Endometrial microvascular endothelial cells (primary cell): ENCODE data around the gene DENND5B. TPM values are rescaled to one million over a fixed set of nuclear protein-coding genes. Genes with fewer than 3 reads are reported as not detected.
"Not testable (repeated sequence)": the region's sequence is repeated elsewhere in the genome, so short reads cannot be mapped to it uniquely, and the experiment has no call there.

Experiments used
- in situ Hi-C: cut with HindIII; loops from 2 replicates; pipeline ENCODE4 v1.10.0; 2017; ENCODE audit warnings: low sequenced_read_pairs, low pct_unique_long_range_greater_than_20kb; ENCODE audit errors: inconsistent ontology term
- total RNA-seq: library from RNA; depleted of rRNA; stranded (reverse); fragments of >200 nt; gene quantifications from one replicate; pipeline ENCODE4 v1.2.3, GENCODE V29; 2015; ENCODE audit errors: inconsistent ontology term

The DENND5B gene
- total RNA-seq, 1 donor from 2014 or later = 16.4 TPM

DNA sequence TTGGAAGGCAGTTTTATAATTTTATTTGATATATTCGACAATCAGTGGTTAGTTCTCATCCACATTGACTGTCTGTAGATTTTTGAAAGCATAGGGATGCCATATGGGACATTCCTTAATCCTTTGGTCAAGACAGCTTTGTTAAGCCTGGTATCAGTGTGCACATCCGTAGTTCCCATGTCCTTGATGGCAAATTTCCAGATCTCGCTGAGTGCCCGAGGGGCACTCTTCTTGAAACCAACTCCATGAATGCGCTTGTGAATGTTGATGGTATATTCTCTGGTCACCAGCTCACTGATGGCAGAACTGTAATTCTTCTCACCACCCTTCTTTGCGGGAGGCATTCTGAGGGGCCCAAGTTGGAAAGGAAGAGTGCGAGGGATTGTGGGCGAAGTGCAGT lies 6.1 kb upstream of the DENND5B start:
- in situ Hi-C loops = no loop called here

DNA sequence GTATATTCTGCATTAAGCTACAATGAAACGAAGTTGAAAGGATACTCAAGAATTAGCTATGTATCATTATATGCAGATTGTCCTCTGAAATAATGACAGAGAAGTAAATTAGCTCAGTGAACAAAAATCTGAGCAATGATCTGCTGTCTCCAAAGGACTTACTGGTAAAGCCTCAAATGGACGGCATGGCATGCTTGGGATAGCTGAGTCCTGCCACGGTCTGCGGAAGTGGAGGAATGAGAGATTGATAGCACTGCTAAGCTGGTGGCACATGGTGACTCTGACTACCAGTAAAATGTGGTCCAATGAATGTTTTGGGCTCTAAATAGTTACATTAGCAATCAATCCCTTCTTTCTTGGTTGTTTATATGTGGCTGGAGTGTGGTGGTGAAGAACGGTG lies 3.7 kb upstream of the DENND5B start:
- in situ Hi-C loops = no loop called here

DNA sequence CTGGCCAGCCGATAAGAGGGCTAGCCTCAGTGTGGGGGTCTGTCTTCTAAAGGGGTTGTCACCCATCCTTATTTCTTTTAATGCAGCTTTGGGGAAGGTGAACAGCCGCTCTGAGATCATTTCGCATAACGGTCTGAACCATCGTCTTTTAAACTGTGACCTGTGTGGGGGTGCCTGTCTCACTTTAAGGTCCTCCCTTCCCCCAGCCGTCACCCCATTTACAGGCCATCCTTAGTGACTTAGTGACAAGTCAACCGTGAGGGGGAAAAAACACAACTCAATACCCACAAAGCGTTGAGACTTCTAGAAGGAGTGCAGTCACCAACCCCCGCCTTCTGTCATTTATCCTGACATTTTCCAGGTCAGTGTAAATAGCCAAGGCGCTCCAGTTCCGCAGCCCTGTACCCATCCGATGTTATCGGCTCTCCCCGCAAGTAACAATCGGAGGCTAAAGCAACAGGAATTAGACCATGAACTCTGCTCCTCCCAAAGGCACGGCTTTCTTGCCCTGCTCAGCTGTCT lies 505 bp upstream of the DENND5B start:
- in situ Hi-C loops = no loop called here

DNA sequence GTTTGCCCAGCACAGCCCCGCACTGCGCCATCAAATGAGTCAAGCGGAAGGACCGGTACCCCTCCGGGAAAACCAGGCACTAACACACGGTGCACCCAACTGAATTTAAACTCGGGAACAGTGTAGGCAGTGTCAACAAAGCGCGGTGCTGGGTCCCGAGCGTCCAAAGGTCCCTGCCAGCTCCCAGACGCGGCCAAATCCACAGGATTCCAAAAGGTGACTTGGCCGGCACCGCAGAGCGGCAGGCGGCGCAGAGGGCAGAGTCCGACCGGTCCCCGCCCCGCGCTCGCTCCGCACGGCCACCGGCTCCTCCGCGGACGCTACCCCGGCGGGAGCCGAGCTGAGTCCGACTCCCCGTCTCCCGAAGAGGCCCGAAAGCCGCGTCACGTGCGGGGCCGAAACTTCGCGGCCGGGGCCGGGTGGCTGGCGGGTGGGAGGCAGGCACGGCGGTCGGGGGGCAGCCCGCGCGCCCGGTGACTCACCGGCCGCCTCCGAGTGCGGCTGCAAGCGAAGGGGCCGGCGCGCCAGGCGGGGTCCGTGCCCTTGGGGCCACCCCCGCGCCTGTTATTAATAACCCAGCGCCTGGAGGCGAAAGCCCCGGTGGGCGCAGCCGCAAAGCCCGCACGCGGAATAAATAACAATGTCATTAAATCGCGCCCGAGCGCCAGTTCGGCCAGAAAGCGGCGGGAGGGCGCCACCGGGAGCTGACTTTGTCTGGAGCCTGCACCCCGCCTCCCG lies 863 bp downstream of the DENND5B start:
- in situ Hi-C loops = no loop called here

DNA sequence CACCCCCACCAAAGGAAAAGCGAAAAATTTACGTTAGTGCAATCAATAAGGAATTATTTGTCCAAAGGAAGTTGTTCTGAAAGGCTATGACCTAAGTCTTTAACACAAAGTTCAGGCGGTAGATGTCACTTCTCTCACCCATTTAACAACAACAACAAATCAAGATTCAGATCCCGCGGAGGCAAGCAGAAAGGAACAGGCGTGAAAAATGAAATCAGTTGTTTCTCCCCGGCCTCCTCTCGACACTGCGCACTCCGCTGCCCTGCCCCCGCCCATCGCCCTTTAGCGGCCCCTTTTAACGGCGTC lies 1.4 kb downstream of the DENND5B start:
- in situ Hi-C loops = no loop called here

DNA sequence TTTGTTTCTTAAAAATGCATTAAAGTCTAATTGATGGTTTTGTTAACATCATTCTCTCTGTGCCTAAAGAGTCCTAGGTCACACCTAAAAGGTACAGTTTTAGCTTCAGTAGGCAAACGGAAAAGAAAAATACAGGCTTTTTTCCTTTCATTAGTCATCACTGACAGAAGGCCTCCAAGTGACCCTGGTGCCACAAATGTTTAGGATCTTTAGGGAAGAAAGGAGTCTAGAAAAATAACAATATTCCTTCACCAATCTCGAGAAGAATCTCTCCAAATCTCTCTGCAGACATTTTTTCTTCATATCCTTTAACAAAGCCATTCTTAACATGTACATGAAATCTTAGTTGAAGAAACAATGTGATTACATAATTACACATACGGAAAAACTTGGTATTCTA lies 2.0 kb downstream of the DENND5B start:
- in situ Hi-C loops = no loop called here

DNA sequence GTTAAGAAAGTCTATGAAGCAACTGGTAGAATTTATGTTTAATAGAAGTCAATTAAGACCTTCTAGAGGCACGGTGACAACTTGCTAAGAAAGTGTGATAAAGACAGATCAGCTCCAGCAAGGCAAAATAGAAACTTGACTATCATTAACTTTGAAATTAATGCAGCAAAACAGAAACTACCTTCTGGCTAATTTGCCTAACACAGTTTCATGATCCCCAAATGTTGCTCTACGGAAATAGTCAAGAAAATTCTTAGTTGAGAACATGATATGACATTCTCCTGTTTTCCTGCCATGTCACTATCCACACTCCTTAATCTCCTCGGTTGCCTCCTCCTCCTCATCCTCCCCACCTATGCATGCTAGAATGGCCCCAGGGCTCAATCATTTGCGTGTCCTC lies 4.2 kb downstream of the DENND5B start:
- in situ Hi-C loops = no loop called here

DNA sequence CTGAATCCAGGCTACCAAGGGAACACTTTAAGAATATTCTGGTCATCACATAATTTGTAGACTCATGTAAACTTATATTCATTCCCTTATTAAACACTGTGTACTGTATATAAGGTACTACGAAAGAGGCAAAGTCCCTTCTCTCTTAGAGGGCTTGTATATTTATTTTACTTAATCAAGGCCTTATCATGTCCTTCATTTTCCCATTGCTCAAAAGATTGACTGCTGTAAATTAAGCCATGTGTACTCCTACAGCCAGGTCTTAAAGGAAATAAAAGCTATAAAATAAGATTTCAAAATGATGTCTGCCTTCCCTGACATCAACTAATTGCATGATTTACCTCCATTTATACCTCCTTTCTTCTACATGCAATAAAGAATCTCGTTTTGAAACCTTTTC lies 5.0 kb downstream of the DENND5B start:
- in situ Hi-C loops = no loop called here

DNA sequence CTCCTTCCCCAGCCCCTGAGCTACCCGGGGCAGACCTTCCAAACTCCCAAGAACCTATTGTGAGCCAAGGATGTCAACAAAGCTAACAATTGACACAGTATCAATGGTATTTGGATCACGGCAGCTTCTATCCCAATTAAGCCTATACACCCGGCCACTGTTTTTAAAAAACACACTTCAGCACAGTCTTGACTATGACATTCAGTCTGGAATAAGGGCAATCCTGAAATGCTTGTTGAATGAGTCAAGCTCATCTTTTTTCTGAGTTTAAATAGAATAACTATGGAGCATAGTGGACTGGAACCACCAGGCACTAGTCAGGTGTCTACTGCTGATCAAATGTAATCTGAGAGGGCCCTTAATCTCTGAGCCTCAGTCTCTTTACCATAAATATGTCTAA lies 5.7 kb downstream of the DENND5B start:
- in situ Hi-C loops = no loop called here

DNA sequence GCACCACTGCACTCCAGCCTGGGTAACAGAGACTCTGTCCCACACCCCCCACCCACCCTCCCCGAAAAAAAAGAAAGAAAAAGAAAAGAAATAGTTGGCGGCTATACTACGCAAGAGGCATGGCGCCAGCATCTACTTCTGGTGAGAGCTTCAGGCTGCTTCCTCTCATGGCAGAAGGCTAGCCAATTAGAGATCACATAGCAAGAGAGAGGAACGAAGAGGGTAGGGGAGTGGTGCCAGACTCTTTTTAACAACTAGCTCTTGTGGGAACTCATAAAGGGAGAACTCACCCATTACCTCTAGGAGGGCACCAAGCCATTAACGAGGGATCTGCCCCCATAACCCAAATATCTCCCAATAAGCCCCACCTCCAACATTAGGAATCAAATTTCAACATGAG lies 6.2 kb downstream of the DENND5B start:
- in situ Hi-C loops = no loop called here

DNA sequence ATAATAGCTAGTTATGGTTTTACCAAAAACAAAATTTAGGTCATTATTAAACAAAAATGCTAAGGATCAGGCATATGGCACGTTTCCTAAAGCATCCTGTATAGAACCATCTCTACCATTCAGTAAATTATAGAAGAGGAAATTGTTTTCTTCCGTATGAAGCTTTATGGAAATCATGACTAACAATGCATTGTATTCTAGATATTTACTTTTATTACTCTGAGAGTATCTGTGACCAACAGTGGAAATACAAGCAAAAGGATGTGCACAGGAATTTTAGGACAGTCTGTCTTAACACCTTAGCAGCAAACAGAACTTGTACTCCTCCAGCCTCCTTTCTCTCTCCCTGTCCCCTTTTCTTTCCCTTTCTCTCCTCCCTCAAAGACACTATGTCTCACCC lies 7.1 kb downstream of the DENND5B start:
- in situ Hi-C loops = no loop called here

DNA sequence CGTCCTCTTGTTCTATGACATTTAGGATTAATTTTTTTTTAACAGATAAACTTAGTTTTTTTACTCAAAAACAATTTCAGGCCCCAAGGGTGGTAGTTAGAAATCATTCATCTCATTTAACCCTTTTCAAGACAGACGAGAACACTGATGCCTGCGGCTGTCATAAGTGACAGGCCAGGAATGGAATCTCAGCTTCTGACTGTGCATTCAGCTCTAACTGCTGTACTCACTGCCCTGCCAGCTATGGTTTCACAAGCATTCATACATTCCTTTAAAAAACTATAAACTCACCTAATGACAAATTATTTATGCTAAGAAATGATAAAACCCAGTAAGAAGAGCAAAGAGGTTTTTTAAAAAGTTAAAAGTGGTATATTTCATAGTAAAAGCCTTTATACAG lies 8.8 kb downstream of the DENND5B start:
- in situ Hi-C loops = no loop called here

DNA sequence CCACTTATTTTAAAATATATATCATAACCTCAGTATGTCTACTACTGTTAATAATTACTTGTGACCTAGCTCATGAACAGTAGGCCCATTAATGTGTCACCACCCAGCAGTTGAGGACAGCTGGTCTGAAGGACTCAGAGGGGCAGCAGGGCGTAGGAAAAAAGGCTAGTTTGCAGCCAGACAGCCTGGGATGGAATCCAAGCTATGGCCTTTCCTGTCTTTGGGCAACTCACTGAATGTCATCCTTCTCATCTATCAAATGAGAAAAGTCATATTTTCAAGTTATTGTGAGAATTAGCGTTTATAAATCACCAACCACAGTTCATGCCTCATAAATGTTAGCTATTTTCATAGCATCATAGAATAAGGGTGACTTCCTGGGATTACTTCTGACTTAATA lies 12.3 kb downstream of the DENND5B start:
- in situ Hi-C loops = no loop called here

DNA sequence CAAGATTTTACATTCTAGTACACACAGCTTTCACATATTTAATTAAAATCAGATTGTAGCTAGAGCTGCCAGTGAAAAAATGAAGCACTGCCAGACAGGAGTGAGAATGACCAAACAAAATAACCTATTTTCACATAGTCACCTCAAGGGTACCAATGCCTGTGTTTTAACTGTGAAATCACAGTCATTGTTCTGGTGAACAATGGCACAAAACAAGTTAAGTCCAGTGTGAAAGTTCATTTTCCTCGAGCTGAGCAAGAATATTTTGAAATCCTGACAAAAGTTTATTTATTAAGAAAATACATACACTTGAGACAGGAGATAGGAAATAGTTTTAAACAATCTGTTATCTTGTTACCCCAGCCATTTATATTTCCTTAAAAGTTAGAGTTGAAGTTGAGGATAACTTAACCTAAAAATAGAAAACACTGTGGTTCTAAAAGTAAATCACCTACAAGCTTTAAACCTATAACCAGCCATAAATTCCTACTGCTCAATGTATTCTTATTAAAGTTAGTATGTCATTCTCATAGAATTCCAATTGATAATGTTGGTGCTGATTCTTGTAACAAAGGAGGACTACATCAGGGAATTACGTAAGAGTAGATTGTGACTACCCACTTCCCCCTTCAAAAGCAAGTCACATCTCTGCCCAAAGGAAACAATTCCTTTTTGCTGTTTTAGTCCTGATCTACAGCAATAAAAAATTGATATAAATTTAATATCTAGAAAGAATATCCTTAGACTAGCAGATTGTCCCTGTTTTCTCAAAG lies 15.9 kb downstream of the DENND5B start:
- in situ Hi-C loops = no loop called here

DNA sequence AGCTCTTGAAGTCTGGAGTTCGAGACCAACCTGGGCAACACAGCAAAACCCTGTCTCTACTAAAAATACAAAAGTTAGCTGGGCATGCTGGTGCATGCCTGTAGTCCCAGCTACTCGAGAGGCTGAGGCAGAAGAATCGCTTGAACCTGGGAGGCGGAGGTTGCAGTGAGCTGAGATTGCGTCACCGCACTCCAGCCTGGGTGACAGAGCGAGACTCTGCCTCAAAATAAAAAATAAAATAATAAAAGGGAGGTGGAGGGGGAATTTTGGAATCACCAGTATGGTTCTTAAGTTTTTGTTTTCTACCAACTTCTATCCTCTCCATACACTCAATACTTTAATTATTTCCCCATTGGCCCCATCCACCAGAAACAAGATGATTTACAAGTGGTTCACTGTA lies 16.6 kb downstream of the DENND5B start:
- in situ Hi-C loops = not testable (repeated sequence)

DNA sequence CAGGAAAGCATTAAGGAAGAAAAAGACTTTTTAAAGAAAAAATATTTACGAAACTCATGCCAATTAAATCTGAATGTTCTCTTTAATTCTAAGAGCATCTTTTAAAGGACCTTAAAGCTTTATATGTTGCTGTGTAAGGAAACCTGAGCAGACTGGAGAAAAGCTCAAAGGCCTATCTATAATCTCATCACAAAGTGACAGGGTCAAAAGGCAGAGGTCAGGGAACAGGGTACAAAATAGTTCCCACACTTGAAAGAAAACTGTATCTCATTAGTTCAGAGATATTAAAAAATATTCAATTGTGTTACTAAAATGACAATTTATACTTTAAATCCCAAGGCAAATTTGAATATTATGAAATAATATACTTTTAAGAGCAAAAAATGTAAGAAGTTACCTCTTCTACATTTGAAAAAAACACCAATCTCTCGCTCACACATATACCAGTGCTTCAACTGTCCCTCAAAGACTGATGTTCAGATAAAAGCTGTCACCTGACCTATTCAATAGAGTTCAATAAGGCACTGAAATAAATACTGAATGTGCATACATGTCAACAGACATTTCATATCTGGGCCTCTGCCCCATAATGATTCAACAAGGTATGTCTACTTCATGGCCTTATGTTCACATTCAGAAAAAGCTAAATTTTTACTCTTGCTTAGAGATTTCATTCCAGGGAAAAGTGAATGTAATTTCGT lies 17.9 kb downstream of the DENND5B start:
- in situ Hi-C loops = no loop called here

DNA sequence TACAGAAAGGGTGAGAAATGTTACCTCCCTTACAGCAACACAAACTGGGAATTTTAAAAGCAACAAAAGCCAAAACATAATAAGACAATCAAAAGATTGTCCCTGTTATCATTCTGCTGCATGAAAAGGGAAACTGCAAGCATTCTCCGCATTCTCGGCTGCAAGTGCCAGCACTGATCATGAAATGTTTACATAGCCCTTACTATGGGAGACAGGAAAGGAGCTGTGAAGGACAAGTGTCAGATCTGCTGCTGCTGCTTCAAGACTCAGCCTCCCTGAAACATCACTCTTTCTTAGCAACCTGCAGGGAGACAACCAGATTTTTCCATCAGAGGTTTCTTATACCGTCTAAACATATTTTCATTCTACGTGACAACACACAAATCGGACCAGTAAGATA lies 20.1 kb downstream of the DENND5B start:
- in situ Hi-C loops = no loop called here

DNA sequence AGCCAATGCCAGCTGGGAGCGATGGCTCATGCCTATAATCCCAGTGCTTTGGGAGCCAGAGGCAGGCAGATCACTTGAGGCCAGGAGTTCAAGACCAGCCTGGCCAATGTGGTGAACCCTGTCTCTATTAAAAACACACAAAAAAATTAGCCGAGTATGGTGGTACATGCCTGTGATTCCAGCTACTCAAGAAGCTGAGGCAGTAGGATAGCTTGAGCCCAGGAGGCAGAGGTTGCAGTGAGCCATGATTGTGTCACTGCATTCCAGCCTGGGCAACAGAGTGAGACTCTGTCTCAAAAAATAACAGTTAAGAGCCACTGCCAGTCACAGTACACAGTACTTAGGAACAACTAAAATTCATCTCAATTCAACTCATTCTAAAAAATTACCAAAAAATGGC lies 21.4 kb downstream of the DENND5B start:
- in situ Hi-C loops = not testable (repeated sequence)

DNA sequence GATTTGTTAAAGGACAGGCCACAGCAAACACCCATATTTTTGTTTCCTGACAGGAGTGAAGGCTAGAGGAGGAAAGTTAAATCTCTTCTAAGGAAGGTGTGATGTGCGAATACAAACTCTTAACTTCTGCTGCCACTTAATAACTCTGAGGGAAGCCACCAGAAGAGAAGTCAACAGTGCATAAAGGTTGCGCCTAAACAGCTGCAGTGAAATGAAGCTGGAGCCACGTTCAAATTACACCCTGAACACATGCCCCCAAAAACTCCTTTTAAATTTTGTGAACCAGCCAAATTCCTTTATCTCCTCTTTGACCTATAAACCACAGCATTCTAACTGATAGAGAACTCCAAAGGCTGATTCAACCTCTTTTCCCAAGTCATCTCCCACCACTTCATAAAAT lies 22.4 kb downstream of the DENND5B start:
- in situ Hi-C loops = no loop called here

DNA sequence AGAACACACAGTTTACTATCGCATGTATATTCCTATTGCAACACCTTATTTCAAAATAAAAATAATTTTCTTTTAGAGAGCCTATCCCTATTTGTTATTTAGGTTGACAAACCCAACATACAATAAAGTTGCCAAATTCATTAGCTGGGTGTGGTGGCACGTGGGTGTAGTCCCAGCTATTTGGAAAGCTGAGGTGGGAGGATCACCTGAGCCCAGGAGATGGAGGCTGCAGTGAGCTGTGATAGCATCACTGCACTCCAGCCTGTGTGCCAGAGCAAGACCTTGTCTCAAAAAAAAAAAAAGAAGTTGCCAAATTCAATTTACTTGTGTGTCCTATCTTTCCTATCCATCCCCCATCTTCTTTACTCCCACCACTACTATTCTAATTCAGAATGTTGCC lies 23.9 kb downstream of the DENND5B start:
- in situ Hi-C loops = no loop called here
